CD1c-positive myeloid dendritic cell (primary cell): ENCODE measurements around the gene KCNJ6.

Experiments used
- DNase-seq: peaks from one replicate; pipeline ENCODE4 v3.0.0-alpha.2; 2016; ENCODE audit errors: extremely low spot score

The KCNJ6 gene

GRCh38 chr21:37866027-37866426 lies 50.2 kb downstream of the KCNJ6 start:
- DNase-seq: peak; percentile 91

GRCh38 chr21:37865156-37865555 lies 51.1 kb downstream of the KCNJ6 start:
- peak; percentile 42 for DNase-seq

GRCh38 chr21:37863842-37864241 lies 52.4 kb downstream of the KCNJ6 start:
- peak; percentile 83 for DNase-seq

DNA sequence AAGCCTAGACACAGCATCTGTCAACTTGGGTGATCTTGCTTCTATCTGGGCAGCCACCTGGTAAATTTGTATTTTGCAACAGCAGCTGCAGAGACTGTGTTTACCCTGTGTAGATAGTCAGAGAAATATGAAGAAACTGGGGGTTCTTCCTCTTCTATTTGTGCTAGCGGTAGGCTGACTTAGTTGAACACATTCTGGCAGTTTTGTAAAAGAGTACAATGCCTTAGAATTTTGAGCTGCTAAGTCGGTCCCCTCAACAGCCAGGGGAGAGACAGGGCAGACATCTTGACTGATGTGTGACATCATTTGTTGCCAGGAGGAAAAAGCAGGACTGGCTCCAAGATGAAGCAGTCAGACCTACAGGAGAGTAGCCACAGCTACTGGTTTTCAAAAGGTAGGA lies 53.7 kb downstream of the KCNJ6 start:
- DNase-seq: peak; percentile 57

DNA sequence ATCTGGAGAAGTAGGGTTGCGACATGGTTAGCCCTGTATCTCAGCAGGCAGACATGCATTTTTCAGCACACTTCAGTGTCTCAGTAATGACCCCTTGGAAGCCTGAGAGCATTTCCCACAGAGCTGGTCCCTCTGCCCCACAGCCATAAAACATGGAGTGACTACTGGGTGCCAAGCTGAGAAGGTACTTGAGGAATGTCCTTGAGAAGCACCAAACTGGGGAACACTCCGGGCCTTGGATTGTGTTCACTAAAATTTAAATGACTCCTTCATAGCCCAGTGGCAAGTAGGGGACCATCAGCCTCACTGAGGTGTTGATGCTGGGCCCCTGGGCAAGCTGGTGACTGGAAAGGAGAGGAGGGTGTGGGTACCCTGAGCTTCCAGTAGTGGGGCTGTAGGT lies 54.7 kb downstream of the KCNJ6 start:
- no peak for DNase-seq

GRCh38 chr21:37860416-37860815 lies 55.8 kb downstream of the KCNJ6 start:
- DNase-seq: no peak

DNA sequence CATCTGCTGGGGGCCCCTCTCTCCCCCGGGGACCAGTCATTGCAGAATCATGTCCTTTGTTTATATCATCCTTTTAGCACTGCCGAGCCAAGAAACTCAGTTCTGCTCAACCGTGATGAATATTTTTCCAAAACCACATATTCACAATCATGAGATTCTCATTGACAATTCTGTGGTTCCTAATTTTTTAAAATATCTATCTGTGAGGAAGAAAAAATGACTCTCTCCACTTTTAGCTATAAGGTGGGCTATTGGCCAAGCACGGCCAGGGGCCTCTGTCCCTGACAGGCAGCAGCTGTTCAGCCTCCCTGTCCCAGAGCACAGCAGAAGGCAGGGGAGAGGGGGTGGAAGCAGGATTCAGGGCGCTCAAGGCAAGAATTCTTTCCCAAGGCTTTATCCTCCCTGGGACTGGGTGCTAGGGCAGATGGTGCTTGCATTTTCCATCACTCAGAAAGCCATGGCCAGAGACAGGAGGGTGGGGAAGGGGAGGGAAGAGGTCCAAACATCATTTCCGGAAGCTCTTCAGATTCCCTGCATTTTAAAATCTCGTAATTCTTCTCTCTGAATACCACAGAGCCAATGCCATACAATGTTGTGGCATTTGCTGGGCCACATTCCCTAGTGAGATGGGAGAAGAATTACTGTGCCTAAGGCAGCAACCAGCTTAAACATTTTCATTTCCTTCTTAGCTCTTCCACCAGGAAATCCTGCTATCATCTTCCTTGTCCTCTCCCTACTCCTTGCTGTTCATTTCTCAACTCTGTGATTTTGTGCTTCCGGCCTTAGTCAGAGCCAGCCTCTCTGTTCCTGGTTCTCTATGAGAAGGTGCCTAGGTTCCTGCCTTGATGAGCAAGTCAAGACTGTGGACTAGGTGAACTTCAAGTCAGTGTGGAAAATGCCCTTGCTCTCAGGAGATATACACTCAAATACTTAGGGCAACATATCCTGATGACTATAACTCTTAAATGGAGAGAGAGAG lies 60.3 kb downstream of the KCNJ6 start:
- DNase-seq: no peak

- DNase-seq: no peak
These were observed 61.0 kb downstream of the KCNJ6 start for GRCh38 chr21:37855271-37855646.

- DNase-seq: no peak
These were observed 66.7 kb downstream of the KCNJ6 start for GRCh38 chr21:37849506-37850102.

DNA sequence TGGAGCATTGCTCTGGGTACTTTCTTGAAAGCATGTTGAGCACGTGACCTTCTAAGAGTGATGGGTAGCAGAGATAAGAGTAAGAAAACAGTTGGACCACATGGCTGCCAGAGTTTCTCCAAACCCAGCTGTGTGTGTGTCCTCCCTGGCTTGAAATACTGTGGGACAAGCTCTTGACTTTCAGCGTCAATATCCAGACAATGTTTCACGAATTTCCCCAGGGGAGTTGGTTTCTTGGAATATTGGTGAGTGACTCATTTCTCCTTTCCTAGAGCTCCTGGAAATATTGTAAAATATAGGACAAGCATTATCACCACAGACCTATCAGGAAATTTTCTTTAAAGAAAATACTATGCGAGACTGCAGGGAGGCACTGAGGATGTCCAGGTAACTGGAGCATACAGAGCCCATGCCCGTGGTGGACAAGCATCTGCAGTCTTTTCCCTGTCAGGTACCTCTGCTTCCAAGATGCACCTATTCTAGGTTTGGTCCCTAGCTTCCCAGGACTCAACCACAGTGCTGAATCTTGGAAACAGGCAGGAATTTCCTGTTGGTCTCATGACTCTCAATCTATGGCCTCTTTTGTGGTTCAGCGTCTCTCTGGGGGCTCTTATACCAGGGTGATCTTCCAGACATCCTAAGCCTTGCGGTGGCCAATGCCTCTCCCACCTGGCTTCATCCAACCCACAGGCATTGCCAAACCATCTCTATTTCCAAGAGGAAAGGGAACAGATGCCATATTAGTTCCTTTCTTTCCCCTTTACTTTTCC lies 67.4 kb downstream of the KCNJ6 start:
- no peak for DNase-seq

GRCh38 chr21:37845535-37845934 lies 70.7 kb downstream of the KCNJ6 start:
- no peak for DNase-seq

GRCh38 chr21:37843191-37843590 lies 73.1 kb downstream of the KCNJ6 start:
- no peak for DNase-seq

- DNase-seq: no peak
These were observed 73.9 kb downstream of the KCNJ6 start for GRCh38 chr21:37842163-37842919.

- no peak for DNase-seq
These were observed 78.9 kb downstream of the KCNJ6 start for GRCh38 chr21:37837381-37837780.

DNA sequence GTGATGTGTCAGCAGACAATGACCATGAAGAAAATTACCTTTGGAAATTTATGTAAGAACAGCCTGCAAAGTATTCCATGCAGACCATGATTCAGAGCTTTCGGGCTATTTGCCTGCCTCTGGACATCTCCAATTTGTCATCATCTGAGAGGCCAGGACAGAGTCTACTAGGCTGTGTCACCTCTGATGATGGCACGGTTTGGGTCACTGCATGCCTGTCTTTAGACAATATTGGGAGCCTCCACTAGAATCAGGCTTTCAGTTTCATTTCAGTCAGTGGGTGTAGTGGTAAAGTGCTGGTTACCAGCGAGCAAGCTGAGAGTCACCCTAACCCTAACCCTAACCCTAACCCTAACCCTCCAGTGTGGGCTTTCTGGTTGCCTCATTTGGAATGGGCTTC lies 80.8 kb downstream of the KCNJ6 start:
- DNase-seq: no peak

- DNase-seq: no peak
These were observed 83.0 kb downstream of the KCNJ6 start for GRCh38 chr21:37833301-37833700.

- DNase-seq: peak; percentile 43
These were observed 86.8 kb downstream of the KCNJ6 start for GRCh38 chr21:37829447-37829846.

- DNase-seq: no peak
These were observed 87.3 kb downstream of the KCNJ6 start for GRCh38 chr21:37828991-37829390.

GRCh38 chr21:37828556-37828955 lies 87.7 kb downstream of the KCNJ6 start:
- no peak for DNase-seq

GRCh38 chr21:37827913-37828312 lies 88.3 kb downstream of the KCNJ6 start:
- DNase-seq: no peak

DNA sequence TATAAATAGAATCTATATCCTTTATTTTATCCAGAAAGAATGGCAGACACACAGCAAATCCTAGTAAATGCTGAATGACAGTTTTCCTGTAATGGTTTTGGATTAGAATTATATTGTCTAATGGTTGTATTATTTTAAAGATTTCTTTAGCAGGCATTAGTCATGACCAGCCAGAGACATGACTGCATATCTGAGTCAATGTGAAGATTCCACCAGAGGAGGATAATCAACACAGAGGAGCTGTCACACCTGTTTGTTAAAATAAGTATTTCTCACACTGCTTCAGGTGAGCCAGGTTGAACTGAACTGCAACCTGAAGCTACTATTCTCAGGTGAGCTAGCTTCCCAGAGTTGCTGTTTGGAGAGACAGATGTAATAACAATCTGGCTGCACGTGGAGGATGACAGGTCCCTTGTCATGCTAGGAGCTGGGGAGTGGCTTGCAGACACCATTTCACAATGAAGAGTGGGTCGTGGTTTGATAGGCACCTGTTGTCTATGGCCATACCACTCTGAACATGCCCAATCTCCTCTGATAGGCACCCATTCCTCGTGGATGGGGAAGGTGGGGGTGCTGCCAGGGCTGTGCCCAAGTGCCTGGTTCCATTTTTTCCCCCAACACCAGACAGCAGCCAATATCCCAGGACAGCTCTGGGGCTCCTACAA lies 94.3 kb downstream of the KCNJ6 start:
- no peak for DNase-seq
